Tibial artery (tissue), 4 donors: ENCODE results near the gene ID3.

Experiments
- DNase-seq, 2 donors: peaks; one replicate each; pipeline ENCODE4 v3.0.0-alpha.2; 2019
- H3K27ac ChIP-seq, 2 donors: fragments of 200-600 bp; sonication (generic) in 1 of 2; 1 replicate in 1 of 2; 2 replicates in 1 of 2; pipeline ENCODE4 v1.5.1; 2018 to 2019; ENCODE audit warnings: mild to moderate bottlenecking in 1 of 2
- H3K27me3 ChIP-seq, 2 donors: fragments of 200-600 bp; sonication (generic) in 1 of 2; one replicate each; pipeline versions ENCODE4 v1.5.1 to v1.6.0; 2016 to 2019
- H3K36me3 ChIP-seq, 3 donors: fragments of 200-600 bp; sonication (generic) in 2 of 3; one replicate each; pipeline ENCODE4 v1.5.1; 2016 to 2019; ENCODE audit warnings: mild to moderate bottlenecking in 2 of 3
- H3K4me1 ChIP-seq, 4 donors: fragments of 200-600 bp; sonication (generic) in 2 of 4; 1 replicate in 3 of 4; 2 replicates in 1 of 4; pipeline ENCODE4 v1.5.1; 2016 to 2019
- H3K4me3 ChIP-seq, 2 donors: fragments of 200-600 bp; sonication (generic) in 1 of 2; 1 replicate in 1 of 2; 2 replicates in 1 of 2; pipeline ENCODE4 v1.5.1; 2018 to 2019; ENCODE audit warnings: mild to moderate bottlenecking in 2 of 2
- H3K9me3 ChIP-seq, 3 donors: fragments of 200-600 bp; sonication (generic) in 1 of 3; one replicate each; pipeline ENCODE4 v1.5.1; 2016 to 2019
- intact Hi-C: fragments of 100-400 bp; cut with DNase I; formaldehyde crosslinking; loops from one replicate; pipeline ENCODE4 v1.15.0; 2023; ENCODE audit warnings: low total_unique reads
- TF ChIP-seq, protein P1 (sequence below), 2 experiments: fragments of 200-600 bp in 1 of 2; fragments of 450-650 bp in 1 of 2; IDR thresholded peaks; one replicate each; pipeline ENCODE4 v1.5.1; 2017 to 2019; ENCODE audit warnings: antibody characterized with exemption in 2 of 2, mild to moderate bottlenecking in 1 of 2, moderate library complexity in 1 of 2

The ID3 gene

GRCh38 chr1:23561813-23562100, 2.5 kb upstream of the ID3 start:
- TF ChIP-seq, protein P1, sequence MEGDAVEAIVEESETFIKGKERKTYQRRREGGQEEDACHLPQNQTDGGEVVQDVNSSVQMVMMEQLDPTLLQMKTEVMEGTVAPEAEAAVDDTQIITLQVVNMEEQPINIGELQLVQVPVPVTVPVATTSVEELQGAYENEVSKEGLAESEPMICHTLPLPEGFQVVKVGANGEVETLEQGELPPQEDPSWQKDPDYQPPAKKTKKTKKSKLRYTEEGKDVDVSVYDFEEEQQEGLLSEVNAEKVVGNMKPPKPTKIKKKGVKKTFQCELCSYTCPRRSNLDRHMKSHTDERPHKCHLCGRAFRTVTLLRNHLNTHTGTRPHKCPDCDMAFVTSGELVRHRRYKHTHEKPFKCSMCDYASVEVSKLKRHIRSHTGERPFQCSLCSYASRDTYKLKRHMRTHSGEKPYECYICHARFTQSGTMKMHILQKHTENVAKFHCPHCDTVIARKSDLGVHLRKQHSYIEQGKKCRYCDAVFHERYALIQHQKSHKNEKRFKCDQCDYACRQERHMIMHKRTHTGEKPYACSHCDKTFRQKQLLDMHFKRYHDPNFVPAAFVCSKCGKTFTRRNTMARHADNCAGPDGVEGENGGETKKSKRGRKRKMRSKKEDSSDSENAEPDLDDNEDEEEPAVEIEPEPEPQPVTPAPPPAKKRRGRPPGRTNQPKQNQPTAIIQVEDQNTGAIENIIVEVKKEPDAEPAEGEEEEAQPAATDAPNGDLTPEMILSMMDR (IDR thresholded peaks at IDR 0.05), result no peak
- Histone ChIP-seq H3K36me3 (peaks cover 18 to 24% (median 19%) of the 10 kb centered on the region in 3 donors), H3K27ac (peak overlapping the region; percentile 94 to 97), H3K4me1 (peaks cover 0 to 62% (median 50%) of the 10 kb centered on the region in 4 donors), H3K27me3 (no peaks in the 10 kb centered on the region), H3K9me3 (no peaks in the 10 kb centered on the region), H3K4me3 (peak overlapping the region; percentile 85 to 96)
- intact Hi-C loops, result no loop called here
- no peak for DNase-seq

GRCh38 chr1:23561076-23561812, 1.9 kb upstream of the ID3 start:
- Histone ChIP-seq H3K4me1 (peaks cover 0 to 59% (median 51%) of the 10 kb centered on the region in 4 donors), H3K27me3 (no peaks in the 10 kb centered on the region), H3K4me3 (peak overlapping the region; percentile 85 to 96), H3K9me3 (no peaks in the 10 kb centered on the region), H3K27ac (peak overlapping the region; percentile 94 to 97), H3K36me3 (peaks cover 18 to 25% (median 20%) of the 10 kb centered on the region in 3 donors)
- no peak for DNase-seq
- intact Hi-C loops, result no loop called here
- TF ChIP-seq, protein P1 (IDR thresholded peaks at IDR 0.05), result no peak

DNA sequence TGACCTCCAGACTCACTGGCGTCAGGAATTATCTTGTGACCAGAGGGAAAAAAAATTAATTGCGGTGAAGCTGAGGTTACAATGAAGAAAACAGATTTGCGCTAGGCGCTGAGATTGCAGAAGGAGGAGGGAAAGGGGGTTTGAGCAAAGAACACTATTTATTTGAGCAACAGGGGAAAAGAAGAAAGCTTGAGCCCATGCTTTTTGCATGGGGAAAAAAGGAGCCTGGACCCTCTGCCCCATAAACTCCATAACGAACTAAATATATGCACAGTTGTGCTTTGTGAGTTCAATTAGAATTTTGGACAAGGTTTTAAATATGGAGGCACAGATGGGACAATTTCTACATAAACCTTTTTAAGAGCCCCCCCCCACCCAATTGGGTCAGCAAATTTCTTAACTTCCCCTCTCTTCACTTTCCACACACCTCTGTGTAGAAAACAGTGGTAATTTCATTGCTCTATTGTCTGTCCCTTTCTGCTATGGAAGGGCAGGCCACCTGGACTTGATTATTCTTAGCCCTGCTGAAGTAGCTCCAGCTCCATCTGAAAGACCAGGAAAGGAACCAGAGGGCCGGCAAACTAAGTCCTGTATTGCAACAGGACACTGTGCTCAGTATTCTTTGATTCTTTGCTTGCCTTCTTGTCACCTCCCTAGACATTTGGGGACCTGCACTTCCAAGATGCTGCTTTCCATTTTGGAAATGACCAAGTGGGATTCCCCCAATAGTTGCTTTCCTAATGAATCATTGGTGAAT, 862 bp upstream of the ID3 start:
- DNase-seq, result no peak
- H3K27ac ChIP-seq, result peak overlapping the region; percentile 94 to 97
- peak overlapping the region; percentile 85 to 96 for H3K4me3 ChIP-seq
- H3K4me1 ChIP-seq, result peaks cover 0 to 54% (median 49%) of the 10 kb centered on the region in 4 donors
- peaks cover 18 to 25% (median 20%) of the 10 kb centered on the region in 3 donors for H3K36me3 ChIP-seq
- H3K9me3 ChIP-seq, result no peaks in the 10 kb centered on the region
- TF ChIP-seq, protein P1 (IDR thresholded peaks at IDR 0.05), result no peak
- H3K27me3 ChIP-seq, result no peaks in the 10 kb centered on the region
- intact Hi-C loops, result no loop called here

GRCh38 chr1:23558872-23559135, 497 bp downstream of the ID3 start:
- DNase-seq, result no peak
- Histone ChIP-seq H3K4me1 (peaks cover 0 to 50% (median 43%) of the 10 kb centered on the region in 4 donors), H3K27me3 (no peaks in the 10 kb centered on the region), H3K27ac (peak overlapping the region; percentile 94 to 97), H3K9me3 (no peaks in the 10 kb centered on the region), H3K36me3 (peaks cover 18 to 25% (median 20%) of the 10 kb centered on the region in 3 donors), H3K4me3 (peak overlapping the region; percentile 85 to 96)
- TF ChIP-seq, protein P1 (IDR thresholded peaks at IDR 0.05), result no peak
- intact Hi-C loops, result no loop called here

GRCh38 chr1:23558140-23558871, 995 bp downstream of the ID3 start:
- Histone ChIP-seq H3K4me3 (peak overlapping the region; percentile 85 to 96), H3K36me3 (peaks cover 18 to 25% (median 20%) of the 10 kb centered on the region in 3 donors), H3K27me3 (no peaks in the 10 kb centered on the region), H3K27ac (peak overlapping the region; percentile 94 to 97), H3K4me1 (peaks cover 0 to 50% (median 41%) of the 10 kb centered on the region in 4 donors), H3K9me3 (no peaks in the 10 kb centered on the region)
- DNase-seq, result peak; percentile 71 to 83
- TF ChIP-seq, protein P1 (IDR thresholded peaks at IDR 0.05), result peak in 1 of 2 experiments; percentile 4
- intact Hi-C loops, result no loop called here
